ENCODE results near the gene FUT4.

GRCh38 chr11:94500181-94500580, 43.5 kb upstream of the FUT4 start:
- no peak for TF ChIP-seq CTCF (IDR thresholded peaks at IDR 0.05)
- no peak for TF ChIP-seq POLR2A (IDR thresholded peaks at IDR 0.05)
- TF ChIP-seq POLR2AphosphoS5 (IDR thresholded peaks at IDR 0.05) = no peak

Measured in sigmoid colon (tissue), 4 donors.